Dendritic cell treated with granulocyte-macrophage colony-stimulating factor and Interleukin-4, amounts not matched to agents 40 ng/mL and 50 ng/mL, for 4 days (primary cell): ENCODE data around the gene KDM2A.
"Not testable (repeated sequence)": the region's sequence is repeated elsewhere in the genome, so short reads cannot be mapped to it uniquely, and the experiment has no call there.

Source experiments
- H3K27ac Mint-ChIP-seq: one replicate; pipeline ENCODE4 v1.8.0; 2022; ENCODE audit warnings: mild to moderate bottlenecking, mixed read lengths
- H3K27me3 Mint-ChIP-seq: one replicate; pipeline ENCODE4 v1.8.0; 2022; ENCODE audit warnings: mild to moderate bottlenecking, mixed read lengths
- H3K36me3 Mint-ChIP-seq: one replicate; pipeline ENCODE4 v1.8.0; 2022; ENCODE audit warnings: low read depth, mixed read lengths
- H3K4me1 Mint-ChIP-seq: one replicate; pipeline ENCODE4 v1.8.0; 2022; ENCODE audit warnings: low read depth, mixed read lengths
- H3K4me3 Mint-ChIP-seq: one replicate; pipeline ENCODE4 v1.8.0; 2022; ENCODE audit warnings: mild to moderate bottlenecking, moderate library complexity, mixed read lengths
- H3K9me3 Mint-ChIP-seq: one replicate; pipeline ENCODE4 v1.8.0; 2022; ENCODE audit warnings: mixed read lengths
- intact Hi-C: fragments of 100-400 bp; cut with micrococcal nuclease; formaldehyde crosslinking; loops from one replicate; pipeline ENCODE4 v1.15.0; 2022

KDM2A gene

GRCh38 chr11:67102664-67103063 is 16.4 kb upstream of the KDM2A start:
- Mint-ChIP-seq H3K9me3 (no peaks in the 10 kb centered on the region), H3K4me3 (no peak overlapping the region), H3K27me3 (peaks cover 1% of the 10 kb centered on the region), H3K27ac (no peak overlapping the region), H3K4me1 (peaks cover 16% of the 10 kb centered on the region), H3K36me3 (no peaks in the 10 kb centered on the region)
- intact Hi-C loops = no loop called here

- H3K36me3 Mint-ChIP-seq = no peaks in the 10 kb centered on the region
- no peaks in the 10 kb centered on the region for H3K9me3 Mint-ChIP-seq
- peaks cover 1% of the 10 kb centered on the region for H3K27me3 Mint-ChIP-seq
- no peak overlapping the region for H3K27ac Mint-ChIP-seq
- intact Hi-C loops = no loop called here
- no peak overlapping the region for H3K4me3 Mint-ChIP-seq
- H3K4me1 Mint-ChIP-seq = no peaks in the 10 kb centered on the region
Measured at GRCh38 chr11:67105964-67106363, 13.1 kb upstream of the KDM2A start.

GRCh38 chr11:67111261-67111660 is 7.8 kb upstream of the KDM2A start:
- no peaks in the 10 kb centered on the region for H3K36me3 Mint-ChIP-seq
- no peak overlapping the region for H3K4me3 Mint-ChIP-seq
- intact Hi-C loops = no loop called here
- H3K9me3 Mint-ChIP-seq = no peaks in the 10 kb centered on the region
- no peak overlapping the region for H3K27ac Mint-ChIP-seq
- H3K27me3 Mint-ChIP-seq = no peaks in the 10 kb centered on the region
- H3K4me1 Mint-ChIP-seq = peaks cover 30% of the 10 kb centered on the region

- Mint-ChIP-seq H3K4me3 (no peak overlapping the region), H3K27ac (peak overlapping the region; percentile 70), H3K36me3 (no peaks in the 10 kb centered on the region), H3K9me3 (no peaks in the 10 kb centered on the region), H3K4me1 (peaks cover 36% of the 10 kb centered on the region), H3K27me3 (no peaks in the 10 kb centered on the region)
- intact Hi-C loops = no loop called here
Measured at GRCh38 chr11:67113231-67113721, 5.8 kb upstream of the KDM2A start.

- H3K4me1 Mint-ChIP-seq = peaks cover 36% of the 10 kb centered on the region
- H3K27me3 Mint-ChIP-seq = no peaks in the 10 kb centered on the region
- H3K9me3 Mint-ChIP-seq = no peaks in the 10 kb centered on the region
- H3K36me3 Mint-ChIP-seq = no peaks in the 10 kb centered on the region
- intact Hi-C loops = no loop called here
- peak overlapping the region; percentile 88 for H3K27ac Mint-ChIP-seq
- H3K4me3 Mint-ChIP-seq = no peak overlapping the region
Measured at GRCh38 chr11:67114275-67114896, 4.7 kb upstream of the KDM2A start.

- Mint-ChIP-seq H3K27me3 (no peaks in the 10 kb centered on the region), H3K9me3 (no peaks in the 10 kb centered on the region), H3K36me3 (peaks cover 22% of the 10 kb centered on the region), H3K4me3 (no peak overlapping the region), H3K27ac (no peak overlapping the region), H3K4me1 (peaks cover 43% of the 10 kb centered on the region)
- intact Hi-C loops = no loop called here
Measured at GRCh38 chr11:67116758-67117105, 2.3 kb upstream of the KDM2A start.

GRCh38 chr11:67117176-67117575 is 1.9 kb upstream of the KDM2A start:
- peak overlapping the region; percentile 61 for H3K27ac Mint-ChIP-seq

GRCh38 chr11:67117672-67118180 is 1.3 kb upstream of the KDM2A start:
- H3K36me3 Mint-ChIP-seq = peaks cover 28% of the 10 kb centered on the region
- H3K27me3 Mint-ChIP-seq = no peaks in the 10 kb centered on the region
- H3K4me1 Mint-ChIP-seq = peaks cover 43% of the 10 kb centered on the region
- intact Hi-C loops = no loop called here
- peak overlapping the region; percentile 50 for H3K4me3 Mint-ChIP-seq
- peak overlapping the region; percentile 61 for H3K27ac Mint-ChIP-seq
- H3K9me3 Mint-ChIP-seq = no peaks in the 10 kb centered on the region

More at GRCh38 chr11:67117176-67117575, 1.9 kb upstream of the KDM2A start:
- intact Hi-C loops = no loop called here
- peak overlapping the region; percentile 50 for H3K4me3 Mint-ChIP-seq
- H3K9me3 Mint-ChIP-seq = no peaks in the 10 kb centered on the region
- no peaks in the 10 kb centered on the region for H3K27me3 Mint-ChIP-seq
- peaks cover 43% of the 10 kb centered on the region for H3K4me1 Mint-ChIP-seq
- H3K36me3 Mint-ChIP-seq = peaks cover 25% of the 10 kb centered on the region

GRCh38 chr11:67118181-67118766 is 789 bp upstream of the KDM2A start:
- peaks cover 40% of the 10 kb centered on the region for H3K4me1 Mint-ChIP-seq
- H3K36me3 Mint-ChIP-seq = peaks cover 33% of the 10 kb centered on the region
- peak overlapping the region; percentile 77 for H3K4me3 Mint-ChIP-seq
- no peaks in the 10 kb centered on the region for H3K9me3 Mint-ChIP-seq
- no peaks in the 10 kb centered on the region for H3K27me3 Mint-ChIP-seq
- intact Hi-C loops = no loop called here
- peak overlapping the region; percentile 96 for H3K27ac Mint-ChIP-seq

- Mint-ChIP-seq H3K27ac (peak overlapping the region; percentile 96), H3K4me3 (peak overlapping the region; percentile 99), H3K4me1 (peaks cover 33% of the 10 kb centered on the region), H3K27me3 (no peaks in the 10 kb centered on the region), H3K36me3 (peaks cover 46% of the 10 kb centered on the region), H3K9me3 (no peaks in the 10 kb centered on the region)
- intact Hi-C loops = loop anchor here (5.0 kb wide), 1 partner anchor 37 kb away; no protein-coding TSS in a partner anchor
Measured at GRCh38 chr11:67119585-67120391, 725 bp downstream of the KDM2A start.

GRCh38 chr11:67120456-67120855 is 1.4 kb downstream of the KDM2A start:
- Mint-ChIP-seq H3K27ac (peak overlapping the region; percentile 96), H3K27me3 (no peaks in the 10 kb centered on the region), H3K4me1 (peaks cover 33% of the 10 kb centered on the region), H3K36me3 (peaks cover 52% of the 10 kb centered on the region), H3K9me3 (no peaks in the 10 kb centered on the region), H3K4me3 (peak overlapping the region; percentile 99)
- intact Hi-C loops = loop anchor here (5.0 kb wide), 1 partner anchor 38 kb away; no protein-coding TSS in a partner anchor

- H3K27ac Mint-ChIP-seq = peak overlapping the region; percentile 96
- peaks cover 26% of the 10 kb centered on the region for H3K4me1 Mint-ChIP-seq
- peak overlapping the region; percentile 99 for H3K4me3 Mint-ChIP-seq
- no peaks in the 10 kb centered on the region for H3K9me3 Mint-ChIP-seq
- peaks cover 59% of the 10 kb centered on the region for H3K36me3 Mint-ChIP-seq
- intact Hi-C loops = loop anchor here (5.0 kb wide), 1 partner anchor 39 kb away; no protein-coding TSS in a partner anchor
- no peaks in the 10 kb centered on the region for H3K27me3 Mint-ChIP-seq
Measured at GRCh38 chr11:67120881-67121710, 2.0 kb downstream of the KDM2A start.

- Mint-ChIP-seq H3K36me3 (peaks cover 86% of the 10 kb centered on the region), H3K4me1 (peaks cover 19% of the 10 kb centered on the region)
- not testable (repeated sequence) for H3K4me3 Mint-ChIP-seq, H3K27me3 Mint-ChIP-seq, H3K27ac Mint-ChIP-seq, H3K9me3 Mint-ChIP-seq
- intact Hi-C loops = loop anchor here (5.0 kb wide), 1 partner anchor 42 kb away; no protein-coding TSS in a partner anchor
Measured at GRCh38 chr11:67123801-67124200, 4.7 kb downstream of the KDM2A start.
